C1 segment of cervical spinal cord (tissue), 14 donors: ENCODE results near the gene PROKR1.
A peak's percentile ranks its signal among the peaks of the same experiment; 100 is the strongest.
"Not testable (repeated sequence)": the region's sequence is repeated elsewhere in the genome, so short reads cannot be mapped to it uniquely, and the experiment has no call there.

ENCODE experiments used
- DNase-seq, 14 donors: peaks; one replicate each; lab custom pipeline; 2025; lab: John Stamatoyannopoulos, UW

The PROKR1 gene

GRCh38 chr2:68658266-68658665, 14.9 kb downstream of the PROKR1 start:
- DNase-seq: no peak

GRCh38 chr2:68659081-68659480, 15.7 kb downstream of the PROKR1 start:
- no peak for DNase-seq

- no peak for DNase-seq
Observed at GRCh38 chr2:68660658-68661057, 17.3 kb downstream of the PROKR1 start.

- DNase-seq: no peak
Observed at GRCh38 chr2:68662466-68662865, 19.1 kb downstream of the PROKR1 start.

- no peak for DNase-seq
Observed at GRCh38 chr2:68663371-68664156, 20.2 kb downstream of the PROKR1 start.

GRCh38 chr2:68667371-68667770, 24.0 kb downstream of the PROKR1 start:
- no peak for DNase-seq

- DNase-seq: no peak
Observed at GRCh38 chr2:68669651-68670050, 26.3 kb downstream of the PROKR1 start.

GRCh38 chr2:68671961-68672360, 28.6 kb downstream of the PROKR1 start:
- no peak for DNase-seq

GRCh38 chr2:68673631-68674030, 30.3 kb downstream of the PROKR1 start:
- DNase-seq: no peak

- DNase-seq: no peak
Observed at GRCh38 chr2:68675470-68675869, 32.1 kb downstream of the PROKR1 start.

- DNase-seq: not testable (repeated sequence)
Observed at GRCh38 chr2:68677837-68678236, 34.5 kb downstream of the PROKR1 start.

GRCh38 chr2:68679166-68679916, 36.0 kb downstream of the PROKR1 start:
- not testable (repeated sequence) for DNase-seq

GRCh38 chr2:68679917-68680267, 36.5 kb downstream of the PROKR1 start:
- DNase-seq: not testable (repeated sequence)

- no peak for DNase-seq
Observed at GRCh38 chr2:68684197-68684596, 40.8 kb downstream of the PROKR1 start.

GRCh38 chr2:68686178-68686577, 42.8 kb downstream of the PROKR1 start:
- no peak for DNase-seq

GRCh38 chr2:68687018-68687417, 43.6 kb downstream of the PROKR1 start:
- DNase-seq: no peak

- peak in 1 of 14 donors; percentile 1 for DNase-seq
Observed at GRCh38 chr2:68689553-68690537, 46.5 kb downstream of the PROKR1 start.

- DNase-seq: no peak
Observed at GRCh38 chr2:68690851-68691250, 47.5 kb downstream of the PROKR1 start.

- no peak for DNase-seq
Observed at GRCh38 chr2:68692511-68692910, 49.1 kb downstream of the PROKR1 start.

- DNase-seq: no peak
Observed at GRCh38 chr2:68693951-68694350, 50.6 kb downstream of the PROKR1 start.

- DNase-seq: no peak
Observed at GRCh38 chr2:68695971-68696370, 52.6 kb downstream of the PROKR1 start.

- DNase-seq: no peak
Observed at GRCh38 chr2:68696554-68696953, 53.2 kb downstream of the PROKR1 start.
